ENCODE data around the gene KCNH4. TPM values are rescaled to one million over a fixed set of nuclear protein-coding genes. Genes with fewer than 3 reads are reported as not detected.
"Not testable (repeated sequence)": the region's sequence is repeated elsewhere in the genome, so short reads cannot be mapped to it uniquely, and the experiment has no call there.

KCNH4 gene
- total RNA-seq, 2 experiments from 2014 or later, result not detected

GRCh38 chr17:42188749-42189650 lies 8.1 kb upstream of the KCNH4 start:
- intact Hi-C loops (cut with micrococcal nuclease; ENCODE audit: unreplicated experiment), result loop anchor here (10.0 kb wide), 1 partner anchor 216 kb away; no protein-coding TSS in a partner anchor
- Histone ChIP-seq H3K4me2 (ENCODE audit: low read length) (no peak overlapping the region), H3K4me3 (ENCODE audit: low read depth, low read length, poor library complexity, severe bottlenecking) (no peak overlapping the region), H3K79me2 (ENCODE audit: insufficient read depth, low read depth, low read length) (no peaks in the 10 kb centered on the region; the same call in 1 of the 2 replicates), H3K36me3 (ENCODE audit: insufficient read depth, low read length) (no peaks in the 10 kb centered on the region), H3K4me1 (ENCODE audit: insufficient read depth, low read length, poor library complexity, severe bottlenecking) (peaks cover 17% of the 10 kb centered on the region), H3K9me3 (ENCODE audit: low read length) (no peaks in the 10 kb centered on the region), H4K20me1 (ENCODE audit: insufficient read depth, low read length) (no peaks in the 10 kb centered on the region), H2AFZ (ENCODE audit: low read length) (no peak overlapping the region), H3K27ac (ENCODE audit: low read depth, low read length, poor library complexity, severe bottlenecking) (no peak overlapping the region), H3K9me2 (ENCODE audit: insufficient read depth, low read length) (no peaks in the 10 kb centered on the region)
- CTCF ChIA-PET (ENCODE audit: unreplicated experiment), result no interaction called here
- TF ChIP-seq EZH2phosphoT487 (IDR thresholded peaks at IDR 0.05; ENCODE audit: borderline replicate concordance, low read depth, low read length), result no peak
- TF ChIP-seq, protein P1, sequence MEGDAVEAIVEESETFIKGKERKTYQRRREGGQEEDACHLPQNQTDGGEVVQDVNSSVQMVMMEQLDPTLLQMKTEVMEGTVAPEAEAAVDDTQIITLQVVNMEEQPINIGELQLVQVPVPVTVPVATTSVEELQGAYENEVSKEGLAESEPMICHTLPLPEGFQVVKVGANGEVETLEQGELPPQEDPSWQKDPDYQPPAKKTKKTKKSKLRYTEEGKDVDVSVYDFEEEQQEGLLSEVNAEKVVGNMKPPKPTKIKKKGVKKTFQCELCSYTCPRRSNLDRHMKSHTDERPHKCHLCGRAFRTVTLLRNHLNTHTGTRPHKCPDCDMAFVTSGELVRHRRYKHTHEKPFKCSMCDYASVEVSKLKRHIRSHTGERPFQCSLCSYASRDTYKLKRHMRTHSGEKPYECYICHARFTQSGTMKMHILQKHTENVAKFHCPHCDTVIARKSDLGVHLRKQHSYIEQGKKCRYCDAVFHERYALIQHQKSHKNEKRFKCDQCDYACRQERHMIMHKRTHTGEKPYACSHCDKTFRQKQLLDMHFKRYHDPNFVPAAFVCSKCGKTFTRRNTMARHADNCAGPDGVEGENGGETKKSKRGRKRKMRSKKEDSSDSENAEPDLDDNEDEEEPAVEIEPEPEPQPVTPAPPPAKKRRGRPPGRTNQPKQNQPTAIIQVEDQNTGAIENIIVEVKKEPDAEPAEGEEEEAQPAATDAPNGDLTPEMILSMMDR (conservative IDR thresholded peaks at IDR 0.05; ENCODE audit: low read length), result no peak
- DNase-seq (ENCODE audit: low spot score), result no peak
- BruUV-seq (replicated peaks), result no TSS peak
- POLR2A ChIA-PET, result interaction anchor here (0.7 kb wide), 1 partner anchor 133 kb away, joined by 3 read pairs; no protein-coding TSS in a partner anchor

GRCh38 chr17:42187833-42188232 lies 6.9 kb upstream of the KCNH4 start:
- intact Hi-C loops (cut with micrococcal nuclease; ENCODE audit: unreplicated experiment), result loop anchor here (10.0 kb wide), 1 partner anchor 217 kb away; no protein-coding TSS in a partner anchor
- Histone ChIP-seq H4K20me1 (ENCODE audit: insufficient read depth, low read length) (no peaks in the 10 kb centered on the region), H3K4me2 (ENCODE audit: low read length) (no peak overlapping the region), H3K79me2 (ENCODE audit: insufficient read depth, low read depth, low read length) (no peaks in the 10 kb centered on the region), H3K9me2 (ENCODE audit: insufficient read depth, low read length) (no peaks in the 10 kb centered on the region), H3K9me3 (ENCODE audit: low read length) (no peaks in the 10 kb centered on the region), H3K4me1 (ENCODE audit: insufficient read depth, low read length, poor library complexity, severe bottlenecking) (peaks cover 17% of the 10 kb centered on the region), H2AFZ (ENCODE audit: low read length) (no peak overlapping the region), H3K36me3 (ENCODE audit: insufficient read depth, low read length) (no peaks in the 10 kb centered on the region), H3K27ac (ENCODE audit: low read depth, low read length, poor library complexity, severe bottlenecking) (no peak overlapping the region), H3K4me3 (ENCODE audit: low read depth, low read length, poor library complexity, severe bottlenecking) (no peak overlapping the region)
- CTCF ChIA-PET (ENCODE audit: unreplicated experiment), result no interaction called here
- no TSS peak for BruUV-seq (replicated peaks)
- DNase-seq (ENCODE audit: low spot score), result no peak
- POLR2A ChIA-PET, result interaction anchor here (0.5 to 1.7 kb wide), 3 partner anchors 8 to 144 kb away, joined by 3 to 6 read pairs (median 4); no protein-coding TSS in a partner anchor
- TF ChIP-seq EZH2phosphoT487 (IDR thresholded peaks at IDR 0.05; ENCODE audit: borderline replicate concordance, low read depth, low read length), result no peak
- TF ChIP-seq, protein P1 (conservative IDR thresholded peaks at IDR 0.05; ENCODE audit: low read length), result no peak

GRCh38 chr17:42186191-42186590 lies 5.2 kb upstream of the KCNH4 start:
- H2AFZ ChIP-seq (ENCODE audit: low read length); DNase-seq (ENCODE audit: low spot score); BruUV-seq (replicated peaks); H4K20me1 ChIP-seq (ENCODE audit: insufficient read depth, low read length); H3K36me3 ChIP-seq (ENCODE audit: insufficient read depth, low read length); H3K9me3 ChIP-seq (ENCODE audit: low read length); H3K9me2 ChIP-seq (ENCODE audit: insufficient read depth, low read length); POLR2A ChIA-PET; H3K4me3 ChIP-seq (ENCODE audit: low read depth, low read length, poor library complexity, severe bottlenecking); H3K4me2 ChIP-seq (ENCODE audit: low read length); H3K27ac ChIP-seq (ENCODE audit: low read depth, low read length, poor library complexity, severe bottlenecking); H3K79me2 ChIP-seq (ENCODE audit: insufficient read depth, low read depth, low read length); CTCF ChIA-PET (ENCODE audit: unreplicated experiment): not testable (repeated sequence)
- peaks cover 21% of the 10 kb centered on the region for H3K4me1 ChIP-seq (ENCODE audit: insufficient read depth, low read length, poor library complexity, severe bottlenecking)
- intact Hi-C loops (cut with micrococcal nuclease; ENCODE audit: unreplicated experiment), result loop anchor here (10.0 kb wide), 1 partner anchor 219 kb away; no protein-coding TSS in a partner anchor

Data from OCI-LY7 (cell line).